ENCODE data around the gene BRMS1.
A peak's percentile ranks its signal among the peaks of the same experiment; 100 is the strongest.

The BRMS1 gene

GRCh38 chr11:66302656-66303055, 42.2 kb downstream of the BRMS1 start:
- DNase-seq: no peak

- no peak for DNase-seq
These were observed 45.7 kb downstream of the BRMS1 start for GRCh38 chr11:66299186-66299585.

GRCh38 chr11:66297610-66298009, 47.3 kb downstream of the BRMS1 start:
- DNase-seq: no peak

GRCh38 chr11:66294626-66295620, 50.0 kb downstream of the BRMS1 start:
- DNase-seq: no peak

- DNase-seq: no peak
These were observed 50.9 kb downstream of the BRMS1 start for GRCh38 chr11:66293777-66294625.

- no peak for DNase-seq
These were observed 51.6 kb downstream of the BRMS1 start for GRCh38 chr11:66293352-66293751.

- DNase-seq: no peak
These were observed 52.2 kb downstream of the BRMS1 start for GRCh38 chr11:66292543-66293332.

GRCh38 chr11:66291706-66292542, 53.0 kb downstream of the BRMS1 start, which contains the start of gene TMEM151A:
Gene TMEM151A (plus strand): TSS chr11:66291894. CDS start chr11:66292014, 120 bp downstream.
- no peak for DNase-seq

- no peak for DNase-seq
These were observed 53.6 kb downstream of the BRMS1 start for GRCh38 chr11:66291303-66291705.

GRCh38 chr11:66290330-66290621, 54.6 kb downstream of the BRMS1 start:
- no peak for DNase-seq

- DNase-seq: peak; percentile 89 to 90
These were observed 55.2 kb downstream of the BRMS1 start for GRCh38 chr11:66289548-66290329.

GRCh38 chr11:66288671-66289547, 56.0 kb downstream of the BRMS1 start, which contains the start of gene YIF1A:
Gene YIF1A (minus strand): TSS chr11:66289143. CDS start chr11:66288985, 158 bp downstream.
- peak; percentile 97 to 98 for DNase-seq

- no peak for DNase-seq
These were observed 56.8 kb downstream of the BRMS1 start for GRCh38 chr11:66287889-66288670.
